Daoy (cell line): Measurements from ENCODE around the gene DRC1. TPM values are rescaled to one million over a fixed set of nuclear protein-coding genes. Genes with fewer than 3 reads are reported as not detected.
A peak's percentile ranks its signal among the peaks of the same experiment; 100 is the strongest.

Experiments
- DNase-seq: peaks from one replicate; pipeline ENCODE4 v3.0.0-alpha.2; 2015; ENCODE audit warnings: low read depth
- total RNA-seq: library from RNA; depleted of rRNA; stranded (reverse); fragments of >200 nt; shearing (Covaris generic); gene quantifications from 2 replicates; pipeline ENCODE4 v1.2.3, GENCODE V29; 2014

Gene DRC1
- total RNA-seq, 1 experiment from 2014 or later = not detected

DNA sequence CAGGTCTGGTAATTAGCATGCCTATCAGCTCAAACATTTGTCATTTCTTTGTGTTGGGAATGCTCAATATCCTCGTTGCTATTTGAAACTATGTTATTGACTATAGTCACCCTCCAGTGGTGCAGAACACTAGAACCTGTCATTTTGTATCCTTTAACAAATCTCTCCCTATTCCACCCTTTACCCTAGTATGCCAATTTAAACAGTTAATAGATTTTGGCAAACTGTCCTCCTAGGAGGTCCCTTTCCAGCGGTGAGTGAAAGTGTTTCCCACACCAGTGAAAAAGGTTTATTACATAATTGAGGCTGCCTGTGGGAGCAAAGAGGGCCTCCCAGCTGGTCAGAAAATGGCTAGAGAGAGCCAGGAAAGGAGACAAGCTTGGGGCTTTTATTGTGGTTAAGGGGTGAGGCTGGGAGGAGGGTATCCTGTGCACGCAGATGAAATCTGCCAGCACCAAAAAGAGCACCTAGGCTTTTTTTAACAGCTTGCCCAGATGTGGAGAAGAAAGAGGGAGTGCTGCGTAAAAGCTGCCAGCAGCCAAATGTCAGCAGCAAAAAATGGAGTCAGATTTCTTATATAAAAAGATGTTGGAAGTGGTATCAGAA lies 1.8 kb upstream of the DRC1 start:
- DNase-seq = no peak

DNA sequence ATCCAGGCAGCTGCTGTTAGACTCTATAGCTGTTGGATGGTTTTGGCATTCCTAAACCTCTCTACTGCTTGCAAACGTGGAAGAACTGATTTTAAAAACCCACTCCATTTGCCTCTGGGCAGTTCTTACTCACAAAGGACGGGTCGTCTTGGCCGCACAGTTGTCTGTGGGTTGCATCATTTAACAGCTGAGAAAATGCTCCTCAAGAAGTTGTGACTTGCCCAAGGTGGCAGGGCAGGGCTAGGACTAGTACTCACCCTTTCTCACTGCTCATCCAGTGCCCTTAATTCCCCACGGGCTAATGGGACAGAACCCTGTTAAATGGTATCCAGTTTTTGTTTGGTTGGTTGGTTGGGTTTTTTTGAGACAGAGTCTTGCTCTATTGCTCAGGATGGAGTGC lies 997 bp upstream of the DRC1 start:
- DNase-seq = no peak

DNA sequence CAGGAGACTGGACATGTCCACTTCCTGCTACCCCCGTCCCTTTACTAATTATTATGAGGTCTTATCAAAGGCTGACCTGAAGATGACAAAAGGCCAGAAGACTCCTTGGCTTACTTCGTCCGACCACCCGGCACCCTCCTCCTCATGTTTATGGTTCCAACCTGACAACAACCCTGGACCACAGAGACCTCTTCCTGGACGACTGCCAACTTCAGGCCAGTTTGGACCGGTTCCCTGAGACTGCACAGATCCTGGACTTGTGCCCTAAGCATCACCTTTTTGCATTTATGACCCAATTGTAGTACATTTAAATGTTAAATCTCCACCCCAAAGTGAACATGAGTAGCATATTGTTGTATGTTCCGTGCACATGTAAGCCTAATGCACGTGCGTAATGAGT lies 5.8 kb downstream of the DRC1 start:
- DNase-seq = no peak

- no peak for DNase-seq
Observed at GRCh38 chr2:26409785-26410184, 8.1 kb downstream of the DRC1 start.

DNA sequence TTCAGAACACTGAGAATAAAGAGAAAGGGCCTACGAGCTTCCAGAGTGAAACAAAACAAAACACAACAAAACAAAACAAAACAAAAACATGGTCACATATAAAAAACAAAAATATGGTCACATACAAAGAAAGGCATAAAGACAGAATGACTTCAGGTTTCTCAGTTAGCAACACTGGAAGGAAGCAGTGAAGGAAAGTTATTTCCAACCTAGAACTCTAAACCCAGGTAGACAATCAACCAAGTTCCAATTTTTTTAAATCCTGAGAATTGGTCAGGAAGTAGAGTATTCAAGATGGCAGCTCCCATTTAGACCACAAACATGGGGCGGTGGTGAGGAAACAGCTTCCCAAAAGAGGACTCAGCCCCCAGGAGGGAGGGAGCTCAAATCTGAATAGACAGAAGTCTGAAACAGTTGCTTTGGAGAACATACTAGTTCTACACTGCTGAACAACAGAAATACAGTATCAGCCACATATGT lies 9.1 kb downstream of the DRC1 start:
- DNase-seq = no peak

DNA sequence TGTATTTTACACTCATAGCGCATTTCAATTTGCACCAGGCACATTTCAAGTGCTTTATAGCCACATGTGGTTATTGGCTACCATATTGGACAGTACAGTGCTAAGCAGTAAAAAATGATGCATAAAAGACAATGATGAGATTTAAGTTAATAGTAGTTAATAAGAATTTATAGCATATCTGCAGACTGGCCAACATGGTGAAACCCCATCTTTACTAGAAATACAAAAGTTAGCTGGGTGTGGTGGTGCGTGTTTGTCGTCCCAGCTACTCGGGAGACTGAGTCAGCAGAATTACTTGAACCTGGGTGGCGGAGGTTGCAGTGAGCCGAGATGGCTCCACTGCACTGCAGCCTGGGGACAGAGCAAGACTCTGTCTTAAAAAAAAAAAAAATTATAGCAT lies 9.7 kb downstream of the DRC1 start:
- DNase-seq = no peak

- peak; percentile 21 for DNase-seq
Observed at GRCh38 chr2:26412091-26412673, 10.5 kb downstream of the DRC1 start.

GRCh38 chr2:26414311-26414710 lies 12.6 kb downstream of the DRC1 start:
- DNase-seq = no peak

- DNase-seq = no peak
Observed at GRCh38 chr2:26421961-26422360, 20.2 kb downstream of the DRC1 start.

DNA sequence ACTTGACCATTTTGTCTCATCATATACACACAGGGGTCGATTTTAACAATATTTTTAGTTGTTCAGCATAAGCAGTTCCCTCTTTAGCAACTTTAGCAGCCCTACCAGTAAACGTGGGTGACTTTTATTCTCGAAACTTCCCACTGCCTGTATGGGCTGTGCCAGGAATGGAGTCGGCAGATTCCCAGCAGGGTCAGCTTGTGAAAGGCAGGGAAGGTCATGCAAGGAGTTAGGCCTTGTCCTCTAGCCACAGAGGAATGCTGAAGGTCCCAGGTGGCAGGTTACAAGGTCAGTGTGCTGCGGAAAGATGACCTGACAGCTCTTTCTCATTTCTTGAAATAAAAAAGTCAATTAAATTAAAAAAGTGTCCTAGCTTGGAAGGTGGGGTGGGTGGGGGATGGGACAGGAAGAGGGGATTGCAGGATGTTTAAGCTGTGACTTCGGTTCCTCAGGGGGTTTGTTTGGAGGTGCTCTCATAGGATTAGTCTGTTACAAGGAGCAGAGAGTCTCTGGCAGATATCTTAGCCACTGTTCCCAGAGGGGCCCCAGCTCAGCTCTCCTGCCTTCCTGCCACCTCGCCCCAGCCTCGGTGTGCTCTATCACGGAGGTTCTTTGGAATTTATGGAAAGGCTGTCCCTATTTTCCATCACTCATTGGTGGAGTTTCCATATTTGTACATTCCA lies 21.4 kb downstream of the DRC1 start:
- DNase-seq = no peak

DNA sequence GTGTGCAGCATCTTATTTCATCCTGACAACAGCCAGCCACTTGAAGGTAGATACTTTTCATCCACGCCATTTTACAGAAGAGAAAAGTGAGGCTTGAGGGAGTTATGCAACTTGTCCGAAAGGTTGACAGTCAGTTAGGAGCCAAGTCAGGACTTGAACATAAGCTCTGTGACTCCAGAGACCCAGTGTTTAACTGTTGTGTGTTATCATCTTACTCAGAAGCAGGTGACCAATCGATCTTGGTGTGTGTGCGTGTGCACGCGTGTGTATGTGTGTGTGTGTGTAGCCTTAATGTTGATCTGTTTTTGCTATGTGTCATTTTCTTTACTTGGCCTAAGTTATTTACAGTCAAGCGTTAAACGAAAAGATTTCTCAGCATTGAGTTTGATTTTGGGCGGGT lies 22.0 kb downstream of the DRC1 start:
- no peak for DNase-seq

DNA sequence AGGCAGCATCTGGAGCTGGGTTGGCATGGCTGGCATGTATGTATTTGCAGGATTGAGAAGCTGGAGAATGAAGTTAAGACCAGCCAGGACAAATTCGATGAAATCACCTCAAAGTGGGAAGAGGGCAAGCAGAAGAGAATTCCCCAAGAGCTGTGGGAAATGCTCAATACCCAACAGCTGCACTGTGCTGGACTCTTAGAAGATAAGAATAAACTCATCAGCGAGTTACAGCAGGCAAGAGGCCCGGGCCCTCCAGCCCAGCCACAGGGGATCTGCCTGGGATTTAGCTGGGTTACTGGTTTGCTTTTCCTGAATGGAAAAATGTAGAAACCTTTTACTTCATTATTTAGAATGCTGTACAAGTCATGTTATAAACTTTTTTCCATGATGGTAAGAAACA lies 22.5 kb downstream of the DRC1 start:
- DNase-seq = no peak

DNA sequence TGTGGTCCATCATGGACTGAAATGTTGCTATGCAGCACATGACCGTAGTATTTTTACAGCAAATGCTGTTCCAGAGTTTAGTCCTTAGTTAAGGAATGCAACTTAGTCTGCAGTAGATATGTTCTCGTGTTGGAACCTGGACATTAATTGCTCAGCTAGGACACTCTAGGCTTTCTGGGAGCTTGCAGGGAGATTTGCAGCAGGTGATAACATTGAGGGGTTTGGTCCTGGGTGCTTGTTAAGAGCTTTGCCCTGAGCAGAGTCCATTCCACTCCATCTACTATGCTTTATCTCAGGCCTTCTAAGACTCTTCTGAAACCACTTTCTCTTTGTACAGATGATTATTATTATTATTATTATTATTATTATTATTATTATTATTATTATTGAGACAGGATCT lies 27.1 kb downstream of the DRC1 start:
- no peak for DNase-seq

DNA sequence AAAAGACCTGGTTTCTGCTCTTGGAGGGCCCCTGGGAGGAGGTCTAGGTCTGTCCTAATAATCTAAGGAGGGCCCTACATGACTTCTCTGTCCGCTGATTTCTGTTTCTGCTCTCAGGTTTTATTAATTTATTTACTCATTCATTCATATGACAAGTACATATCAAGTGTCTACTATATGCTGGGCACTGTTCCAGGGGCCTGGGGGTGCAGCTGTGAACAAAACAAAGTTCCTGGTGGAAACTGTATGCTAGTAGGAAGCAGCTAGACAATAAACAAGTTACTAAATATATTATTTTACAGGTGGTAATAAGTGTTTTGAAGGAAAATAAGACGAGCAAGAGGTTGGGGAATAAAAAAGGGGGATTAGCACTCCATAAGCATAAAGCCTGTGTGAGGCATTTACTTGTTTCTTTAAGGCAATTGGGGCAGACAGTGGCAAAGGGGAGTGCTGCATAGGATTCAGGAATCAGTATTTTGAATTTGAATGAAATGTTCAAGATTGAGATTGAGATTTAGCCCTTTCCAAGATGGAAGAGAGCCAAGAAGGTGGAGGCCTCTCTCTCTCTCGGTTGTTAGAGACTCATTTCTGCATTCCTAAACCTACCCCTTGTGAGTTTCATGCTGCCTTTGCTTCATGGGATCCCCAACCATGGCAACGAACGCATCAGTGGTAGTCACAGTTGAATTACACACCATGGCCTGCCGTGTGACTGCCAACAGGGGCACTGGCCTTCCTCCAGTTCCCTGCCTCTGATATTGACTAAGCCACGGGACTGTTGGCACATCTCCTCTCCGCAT lies 28.3 kb downstream of the DRC1 start:
- DNase-seq = peak; percentile 11

GRCh38 chr2:26430826-26431225 lies 29.1 kb downstream of the DRC1 start:
- DNase-seq = no peak

DNA sequence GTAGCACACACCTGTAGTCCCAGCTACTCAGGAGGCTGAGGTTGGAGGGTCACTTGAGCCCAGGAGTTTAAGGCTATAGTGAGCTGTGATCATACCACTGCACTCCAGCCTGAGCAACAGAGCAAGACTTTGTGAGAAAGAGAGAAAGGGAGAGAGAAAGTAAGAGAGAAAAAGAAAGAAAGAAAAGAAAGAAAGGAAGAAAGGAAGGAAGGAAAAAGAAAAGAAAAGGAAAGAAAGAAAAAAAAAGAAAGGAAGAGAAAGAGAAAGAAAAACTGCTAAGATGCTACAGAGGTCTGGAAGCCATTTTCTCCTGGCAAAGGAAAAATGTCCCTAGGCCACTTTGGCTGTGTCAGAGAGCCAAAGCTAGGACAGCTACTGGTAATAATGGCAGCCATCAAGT lies 30.6 kb downstream of the DRC1 start:
- no peak for DNase-seq

- DNase-seq = no peak
Observed at GRCh38 chr2:26432859-26433258, 31.1 kb downstream of the DRC1 start.

DNA sequence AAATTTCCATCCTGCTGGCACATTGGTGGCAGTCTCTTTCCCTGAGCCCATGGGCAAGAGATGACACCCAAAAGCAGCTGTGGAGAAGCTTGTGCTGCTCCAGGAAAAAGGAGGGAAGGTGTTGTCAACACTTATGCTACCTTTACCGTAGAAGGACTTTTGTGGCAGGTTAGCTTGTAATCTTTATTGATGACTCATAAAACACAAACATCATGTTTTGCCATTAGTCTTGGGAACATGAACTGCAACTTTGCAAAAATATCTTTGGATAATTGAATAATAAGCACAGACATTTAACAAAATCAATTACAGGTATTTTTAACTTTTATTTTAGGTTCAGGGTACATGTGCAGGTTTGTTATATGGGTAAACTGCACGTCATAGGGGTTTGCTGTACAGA lies 33.4 kb downstream of the DRC1 start:
- DNase-seq = no peak

DNA sequence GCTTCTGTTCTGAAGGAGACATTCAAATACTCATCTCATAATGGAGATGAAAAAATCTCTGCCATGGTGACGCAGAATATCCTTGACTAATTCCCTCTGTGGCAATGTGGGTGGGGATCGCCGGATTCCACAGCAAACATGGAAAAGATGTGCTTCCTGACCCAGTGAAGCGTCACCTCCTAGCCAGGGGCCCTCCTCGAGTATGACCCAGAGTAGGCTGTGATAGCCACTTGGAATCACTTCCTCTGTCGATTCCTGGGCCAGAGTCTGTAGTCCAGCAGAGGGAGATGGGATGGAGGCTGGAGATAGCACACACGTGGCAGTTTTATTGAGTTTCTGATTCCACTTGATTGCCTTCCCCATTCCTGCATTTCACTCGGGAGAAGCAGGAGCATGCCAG lies 36.8 kb downstream of the DRC1 start:
- DNase-seq = peak; percentile 77

- DNase-seq = no peak
Observed at GRCh38 chr2:26438926-26439325, 37.2 kb downstream of the DRC1 start.

DNA sequence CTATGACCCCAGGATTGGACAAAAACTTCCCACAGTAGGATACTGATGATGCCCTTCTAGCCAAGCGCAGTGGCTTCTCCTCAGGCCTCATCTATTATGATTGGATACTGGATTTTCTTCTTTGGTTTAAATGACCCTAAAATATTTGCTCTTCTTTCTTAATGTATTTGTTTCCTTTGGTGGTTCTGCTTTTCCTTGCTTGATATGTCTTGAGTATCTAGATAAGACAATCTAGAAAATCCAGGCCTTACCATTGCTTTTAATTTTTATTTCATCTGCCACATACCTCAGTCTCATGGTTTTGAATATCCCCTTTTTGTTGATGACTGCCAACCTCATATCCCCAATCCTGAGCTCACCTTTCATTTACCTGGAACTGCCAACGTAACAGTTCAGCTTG lies 40.6 kb downstream of the DRC1 start:
- DNase-seq = no peak

GRCh38 chr2:26442707-26443106 lies 41.0 kb downstream of the DRC1 start:
- peak; percentile 59 for DNase-seq

DNA sequence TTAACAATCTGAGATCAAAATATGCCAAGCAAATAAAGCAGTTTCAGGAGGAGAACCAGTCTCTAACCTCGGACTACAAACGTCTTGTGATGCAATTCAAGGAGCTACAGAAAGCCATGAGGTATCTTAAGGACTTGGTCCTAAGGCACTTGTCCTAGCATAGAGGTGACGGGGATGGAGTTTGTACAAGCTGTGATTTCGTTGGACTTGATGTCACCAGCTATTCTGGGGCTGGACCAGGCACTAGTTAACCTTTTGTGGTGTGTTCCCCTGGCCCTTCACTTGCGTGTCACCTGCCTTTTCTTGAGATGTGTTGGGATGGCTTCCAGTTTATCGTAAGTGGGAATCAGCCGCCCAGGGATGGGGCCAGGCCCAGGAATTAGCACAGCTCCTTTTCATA lies 42.5 kb downstream of the DRC1 start:
- DNase-seq = no peak
